Liver (tissue), 3 donors: ENCODE measurements around the gene EGFLAM.

Experiments
- CTCF ChIP-seq: fragments of 150-350 bp; IDR thresholded peaks from 2 replicates; pipeline ENCODE4 v1.5.1; 2017; ENCODE audit warnings: improper control_type of control experiment, low read depth, low read length; ENCODE audit not compliant: missing input control
- EGR1 ChIP-seq, 2 donors: IDR thresholded peaks; 2 replicates each; pipeline ENCODE4 v1.6.1; 2016 to 2018; ENCODE audit warnings: antibody characterized with exemption in 2 of 2, low read depth in 2 of 2
- FOXA1 ChIP-seq: IDR thresholded peaks from 2 replicates; pipeline ENCODE4 v1.6.1; 2016; ENCODE audit warnings: antibody characterized with exemption
- GABPA ChIP-seq, 2 donors: IDR thresholded peaks in 1 of 2; conservative IDR thresholded peaks in 1 of 2; 2 replicates each; pipeline ENCODE4 v1.6.1; 2016; ENCODE audit warnings: antibody characterized with exemption in 2 of 2, mild to moderate bottlenecking in 1 of 2, moderate library complexity in 1 of 2
- HNF4G ChIP-seq: IDR thresholded peaks from 2 replicates; pipeline ENCODE4 v1.6.1; 2016; ENCODE audit warnings: antibody characterized with exemption
- JUND ChIP-seq, 2 donors: IDR thresholded peaks; 2 replicates each; pipeline ENCODE4 v1.6.1; 2016; ENCODE audit warnings: antibody characterized with exemption in 2 of 2
- MAX ChIP-seq: IDR thresholded peaks from 2 replicates; pipeline ENCODE4 v1.6.1; 2016; ENCODE audit warnings: antibody characterized with exemption
- RAD21 ChIP-seq, 2 donors: IDR thresholded peaks; 2 replicates each; pipeline ENCODE4 v1.6.1; 2016; ENCODE audit warnings: antibody characterized with exemption in 2 of 2, mild to moderate bottlenecking in 2 of 2
- REST ChIP-seq: IDR thresholded peaks from 2 replicates; pipeline ENCODE4 v1.6.1; 2016; ENCODE audit warnings: antibody characterized with exemption, mild to moderate bottlenecking
- RXRA ChIP-seq, 2 donors: IDR thresholded peaks; 2 replicates each; pipeline ENCODE4 v1.6.1; 2017 to 2018; ENCODE audit warnings: antibody characterized with exemption in 2 of 2, mild to moderate bottlenecking in 1 of 2
- SP1 ChIP-seq: IDR thresholded peaks from 2 replicates; pipeline ENCODE4 v1.6.1; 2018; ENCODE audit warnings: antibody characterized with exemption, mild to moderate bottlenecking
- TAF1 ChIP-seq: conservative IDR thresholded peaks from 2 replicates; pipeline ENCODE4 v1.6.1; 2016; ENCODE audit warnings: antibody characterized with exemption, mild to moderate bottlenecking
- YY1 ChIP-seq: IDR thresholded peaks from 2 replicates; pipeline ENCODE4 v1.6.1; 2016; ENCODE audit warnings: antibody characterized with exemption, mild to moderate bottlenecking
- ZBTB33 ChIP-seq: IDR thresholded peaks from 2 replicates; pipeline ENCODE4 v1.6.1; 2016; ENCODE audit warnings: antibody characterized with exemption
- donor health status: healthy.
- donor health status: healthy.

- TF ChIP-seq CTCF, result no peak
- TF ChIP-seq TAF1, result no peak
- no peak for TF ChIP-seq REST
- no peak for TF ChIP-seq GABPA (IDR thresholded peaks at IDR 0.05 in 1 of 2, conservative IDR thresholded peaks at IDR 0.05 in 1 of 2)
- no peak for TF ChIP-seq SP1
- no peak for TF ChIP-seq JUND (IDR thresholded peaks at IDR 0.05)
- no peak for TF ChIP-seq EGR1 (IDR thresholded peaks at IDR 0.05; ENCODE audit: low read depth in 2 of 2)
- TF ChIP-seq ZBTB33, result no peak
- TF ChIP-seq MAX, result no peak
- no peak for TF ChIP-seq RAD21 (IDR thresholded peaks at IDR 0.05)
- no peak for TF ChIP-seq RXRA (IDR thresholded peaks at IDR 0.05)
- TF ChIP-seq YY1, result no peak
- TF ChIP-seq FOXA1, result no peak
- TF ChIP-seq HNF4G, result no peak
Measured at GRCh38 chr5:38465061-38465460, 206.7 kb downstream of the EGFLAM start.
